ENCODE measurements around the gene ZBTB24. TPM values are rescaled to one million over a fixed set of nuclear protein-coding genes. Genes with fewer than 3 reads are reported as not detected.
"Not testable (repeated sequence)": the region's sequence is repeated elsewhere in the genome, so short reads cannot be mapped to it uniquely, and the experiment has no call there.

ZBTB24 gene
- total RNA-seq, 1 donor from 2014 or later: 6.4 TPM

DNA sequence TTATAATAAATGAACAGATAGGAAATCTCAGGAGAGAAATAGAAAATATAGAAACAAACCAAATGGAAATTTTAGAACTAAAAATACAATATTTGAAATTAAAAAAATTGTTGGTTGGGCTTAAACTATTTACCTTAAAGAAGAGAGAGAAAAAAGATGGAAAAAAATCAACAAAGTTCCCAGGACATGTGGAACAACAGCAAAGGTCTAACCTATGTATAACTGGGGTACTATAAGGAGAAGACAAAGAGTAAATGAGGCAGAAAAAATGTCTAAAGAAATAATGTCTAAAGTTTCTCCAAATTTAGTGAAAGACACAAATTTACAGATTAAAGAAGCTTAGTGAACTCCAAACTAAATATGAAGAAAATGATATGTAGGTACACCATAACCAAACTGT is 41.1 kb upstream of the ZBTB24 start:
- no peak for TF ChIP-seq CTCF (IDR thresholded peaks at IDR 0.05; ENCODE audit: partially characterized antibody, unreplicated experiment)
- peaks cover 5% of the 10 kb centered on the region for H3K36me3 Mint-ChIP-seq (ENCODE audit: unreplicated experiment)
- no peaks in the 10 kb centered on the region for H3K9me3 Mint-ChIP-seq (ENCODE audit: unreplicated experiment)
- no peak for DNase-seq
- H3K4me3 Mint-ChIP-seq (ENCODE audit: unreplicated experiment): no peak overlapping the region
- no peak overlapping the region for H3K27ac Mint-ChIP-seq (ENCODE audit: unreplicated experiment)
- no peaks in the 10 kb centered on the region for H3K27me3 Mint-ChIP-seq (ENCODE audit: unreplicated experiment)
- no peaks in the 10 kb centered on the region for H3K4me1 Mint-ChIP-seq (ENCODE audit: low read depth, unreplicated experiment)

- no peaks in the 10 kb centered on the region for H3K27me3 Mint-ChIP-seq (ENCODE audit: unreplicated experiment)
- no peak for TF ChIP-seq CTCF (IDR thresholded peaks at IDR 0.05; ENCODE audit: partially characterized antibody, unreplicated experiment)
- H3K36me3 Mint-ChIP-seq (ENCODE audit: unreplicated experiment): peaks cover 5% of the 10 kb centered on the region
- H3K27ac Mint-ChIP-seq (ENCODE audit: unreplicated experiment): no peak overlapping the region
- no peak overlapping the region for H3K4me3 Mint-ChIP-seq (ENCODE audit: unreplicated experiment)
- no peaks in the 10 kb centered on the region for H3K4me1 Mint-ChIP-seq (ENCODE audit: low read depth, unreplicated experiment)
- DNase-seq: no peak
- no peaks in the 10 kb centered on the region for H3K9me3 Mint-ChIP-seq (ENCODE audit: unreplicated experiment)
Observed at GRCh38 chr6:109523478-109523877, 40.5 kb upstream of the ZBTB24 start.

- no peak for TF ChIP-seq CTCF (IDR thresholded peaks at IDR 0.05; ENCODE audit: partially characterized antibody, unreplicated experiment)
- no peaks in the 10 kb centered on the region for H3K27me3 Mint-ChIP-seq (ENCODE audit: unreplicated experiment)
- peaks cover 5% of the 10 kb centered on the region for H3K36me3 Mint-ChIP-seq (ENCODE audit: unreplicated experiment)
- no peak for DNase-seq
- H3K27ac Mint-ChIP-seq (ENCODE audit: unreplicated experiment): no peak overlapping the region
- H3K9me3 Mint-ChIP-seq (ENCODE audit: unreplicated experiment): no peaks in the 10 kb centered on the region
- H3K4me1 Mint-ChIP-seq (ENCODE audit: low read depth, unreplicated experiment): no peaks in the 10 kb centered on the region
- H3K4me3 Mint-ChIP-seq (ENCODE audit: unreplicated experiment): no peak overlapping the region
Observed at GRCh38 chr6:109521080-109521479, 38.1 kb upstream of the ZBTB24 start.

GRCh38 chr6:109519647-109520046 is 36.6 kb upstream of the ZBTB24 start:
- H3K9me3 Mint-ChIP-seq (ENCODE audit: unreplicated experiment); DNase-seq; H3K27ac Mint-ChIP-seq (ENCODE audit: unreplicated experiment); H3K27me3 Mint-ChIP-seq (ENCODE audit: unreplicated experiment); H3K4me1 Mint-ChIP-seq (ENCODE audit: low read depth, unreplicated experiment); H3K36me3 Mint-ChIP-seq (ENCODE audit: unreplicated experiment); H3K4me3 Mint-ChIP-seq (ENCODE audit: unreplicated experiment): not testable (repeated sequence)

DNA sequence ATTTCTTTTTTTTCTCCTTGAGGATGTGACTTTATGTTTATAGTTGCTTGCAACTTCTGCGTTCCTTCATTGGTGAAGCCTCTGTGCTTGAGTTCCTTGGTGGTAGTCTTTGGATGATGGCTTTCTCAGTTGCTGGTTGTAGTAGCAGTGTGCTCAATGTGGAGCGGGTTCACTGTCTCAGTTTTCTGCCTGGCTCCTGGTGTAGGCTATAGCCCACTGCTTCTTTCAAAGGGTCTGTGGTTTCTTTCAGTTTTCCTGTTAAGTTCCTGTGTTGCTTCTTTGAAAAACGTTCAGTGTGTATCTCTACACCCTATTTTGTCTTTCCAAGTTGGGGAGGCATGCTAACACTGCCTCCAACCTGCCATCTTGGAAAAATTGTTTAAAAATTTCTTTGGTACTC is 33.9 kb upstream of the ZBTB24 start:
- Mint-ChIP-seq H3K9me3 (ENCODE audit: unreplicated experiment) (no peaks in the 10 kb centered on the region), H3K4me3 (ENCODE audit: unreplicated experiment) (no peak overlapping the region), H3K4me1 (ENCODE audit: low read depth, unreplicated experiment) (no peaks in the 10 kb centered on the region), H3K27ac (ENCODE audit: unreplicated experiment) (no peak overlapping the region), H3K27me3 (ENCODE audit: unreplicated experiment) (no peaks in the 10 kb centered on the region), H3K36me3 (ENCODE audit: unreplicated experiment) (no peaks in the 10 kb centered on the region)
- no peak for DNase-seq
- no peak for TF ChIP-seq CTCF (IDR thresholded peaks at IDR 0.05; ENCODE audit: partially characterized antibody, unreplicated experiment)
